Measurements from ENCODE around the gene GALNT7.

The GALNT7 gene

GRCh38 chr4:173265751-173266150 lies 97.1 kb downstream of the GALNT7 start:
- no peak for DNase-seq
- in situ Hi-C loops (cut with HindIII; ENCODE audit: low pct_ligation_motif_present, low sequenced_read_pairs) = loop anchor here (25.0 kb wide), 1 partner anchor 253 kb away; no protein-coding TSS in a partner anchor
- TF ChIP-seq CTCF (IDR thresholded peaks at IDR 0.05; ENCODE audit: low read depth, low read length, missing control alignments) = no peak
- no peak overlapping the region for H3K27ac ChIP-seq
- no peaks in the 10 kb centered on the region for H3K36me3 ChIP-seq (replicated peaks)
- no peak overlapping the region for H3K4me3 ChIP-seq (ENCODE audit: low read depth, low read length)
- H3K27me3 ChIP-seq (replicated peaks) = no peaks in the 10 kb centered on the region

- DNase-seq = no peak
- no peak for TF ChIP-seq CTCF (IDR thresholded peaks at IDR 0.05; ENCODE audit: low read depth, low read length, missing control alignments)
Observed at GRCh38 chr4:173267711-173268110, 99.1 kb downstream of the GALNT7 start.

GRCh38 chr4:173269280-173269679 lies 100.7 kb downstream of the GALNT7 start:
- Histone ChIP-seq H3K4me3 (ENCODE audit: low read depth, low read length) (no peak overlapping the region), H3K27me3 (replicated peaks) (no peaks in the 10 kb centered on the region), H3K36me3 (replicated peaks) (no peaks in the 10 kb centered on the region), H3K27ac (no peak overlapping the region)
- no peak for DNase-seq
- in situ Hi-C loops (cut with HindIII; ENCODE audit: low pct_ligation_motif_present, low sequenced_read_pairs) = loop anchor here (25.0 kb wide), 1 partner anchor 257 kb away; no protein-coding TSS in a partner anchor
- TF ChIP-seq CTCF (IDR thresholded peaks at IDR 0.05; ENCODE audit: low read depth, low read length, missing control alignments) = no peak

More at GRCh38 chr4:173267711-173268110, 99.1 kb downstream of the GALNT7 start:
- Histone ChIP-seq H3K27ac (no peak overlapping the region), H3K4me3 (ENCODE audit: low read depth, low read length) (no peak overlapping the region), H3K27me3 (replicated peaks) (no peaks in the 10 kb centered on the region), H3K36me3 (replicated peaks) (no peaks in the 10 kb centered on the region)
- in situ Hi-C loops (cut with HindIII; ENCODE audit: low pct_ligation_motif_present, low sequenced_read_pairs) = loop anchor here (25.0 kb wide), 1 partner anchor 255 kb away; no protein-coding TSS in a partner anchor

GRCh38 chr4:173270312-173271027 lies 101.9 kb downstream of the GALNT7 start:
- Histone ChIP-seq H3K27me3 (replicated peaks) (no peaks in the 10 kb centered on the region), H3K4me3 (ENCODE audit: low read depth, low read length) (no peak overlapping the region), H3K36me3 (replicated peaks) (no peaks in the 10 kb centered on the region), H3K27ac (no peak overlapping the region)
- in situ Hi-C loops (cut with HindIII; ENCODE audit: low pct_ligation_motif_present, low sequenced_read_pairs) = loop anchor here (25.0 kb wide), 1 partner anchor 258 kb away; no protein-coding TSS in a partner anchor
- TF ChIP-seq CTCF (IDR thresholded peaks at IDR 0.05; ENCODE audit: low read depth, low read length, missing control alignments) = no peak
- no peak for DNase-seq

- in situ Hi-C loops (cut with HindIII; ENCODE audit: low pct_ligation_motif_present, low sequenced_read_pairs) = loop anchor here (25.0 kb wide), 1 partner anchor 260 kb away; no protein-coding TSS in a partner anchor
- H3K27me3 ChIP-seq (replicated peaks) = no peaks in the 10 kb centered on the region
- no peak for DNase-seq
- no peaks in the 10 kb centered on the region for H3K36me3 ChIP-seq (replicated peaks)
- H3K4me3 ChIP-seq (ENCODE audit: low read depth, low read length) = no peak overlapping the region
- no peak for TF ChIP-seq CTCF (IDR thresholded peaks at IDR 0.05; ENCODE audit: low read depth, low read length, missing control alignments)
- no peak overlapping the region for H3K27ac ChIP-seq
Observed at GRCh38 chr4:173272314-173272713, 103.7 kb downstream of the GALNT7 start.

All from brain microvascular endothelial cell (primary cell).